Peyer's patch (tissue), 4 donors: ENCODE measurements around the gene SNRNP25. TPM values are rescaled to one million over a fixed set of nuclear protein-coding genes. Genes with fewer than 3 reads are reported as not detected.
A peak's percentile ranks its signal among the peaks of the same experiment; 100 is the strongest.
"Not testable (repeated sequence)": the region's sequence is repeated elsewhere in the genome, so short reads cannot be mapped to it uniquely, and the experiment has no call there.

Source experiments
- DNase-seq, 3 donors: peaks; one replicate each; pipeline ENCODE4 v3.0.0-alpha.2; 2017 to 2019
- H3K27ac ChIP-seq, 4 donors: fragments of 200-600 bp; sonication (generic); one replicate each; pipeline ENCODE4 v1.5.1; 2016 to 2019
- H3K27me3 ChIP-seq, 2 donors: fragments of 200-600 bp; sonication (generic); one replicate each; pipeline ENCODE4 v1.5.1; 2019
- H3K36me3 ChIP-seq, 3 donors: fragments of 200-600 bp; sonication (generic); one replicate each; pipeline ENCODE4 v1.5.1; 2016 to 2019
- H3K4me1 ChIP-seq, 4 donors: fragments of 200-600 bp; sonication (generic); one replicate each; pipeline ENCODE4 v1.5.1; 2016 to 2019
- H3K4me3 ChIP-seq, 4 donors: fragments of 200-600 bp; sonication (generic); 1 replicate in 3 of 4; 2 replicates in 1 of 4; pipeline ENCODE4 v1.5.1; 2016 to 2019; ENCODE audit warnings: mild to moderate bottlenecking in 1 of 4
- H3K9me3 ChIP-seq, 4 donors: fragments of 200-600 bp; sonication (generic); one replicate each; pipeline ENCODE4 v1.5.1; 2016 to 2019; ENCODE audit warnings: mild to moderate bottlenecking in 1 of 4
- CTCF ChIP-seq, 6 experiments: fragments of 450-650 bp in 4 of 6; fragments of 200-600 bp in 2 of 6; sonication (generic) in 1 of 6; IDR thresholded peaks; one replicate each; pipeline ENCODE4 v1.5.1; 2017 to 2019; ENCODE audit warnings: antibody characterized with exemption in 6 of 6, mild to moderate bottlenecking in 3 of 6, moderate library complexity in 1 of 6
- POLR2A ChIP-seq, 2 donors: fragments of 450-650 bp; IDR thresholded peaks; one replicate each; pipeline ENCODE4 v1.5.1; 2017; ENCODE audit warnings: antibody characterized with exemption in 2 of 2, mild to moderate bottlenecking in 2 of 2, moderate library complexity in 2 of 2
- total RNA-seq, 4 donors: library from RNA; depleted of rRNA; stranded (reverse); fragments of >200 nt; gene quantifications; one replicate each; pipeline ENCODE4 v1.1.0, GENCODE V29; 2016

Gene SNRNP25
- 10 to 100 TPM in 3 of 4 donors, 1 to 10 TPM in 1; 8.7 to 17.6 (median 14.4) TPM for total RNA-seq

GRCh38 chr16:53346-54236, at the start of gene SNRNP25, which contains the start of gene POLR3K:
SNRNP25 (plus strand) TSS chr16:53828; CDS start chr16:54017, 189 bp downstream.
POLR3K (minus strand) TSS chr16:53608; CDS start chr16:53586, 22 bp downstream.
- Histone ChIP-seq H3K4me3 (peak within 1 kb of the TSS; percentile 53 to 87 (median 84)), H3K36me3 (peaks cover 0 to 37% (median 0%) of the 10 kb centered on the region in 3 donors), H3K27me3 (no peaks in the 10 kb centered on the region), H3K9me3 (no peaks in the 10 kb centered on the region), H3K4me1 (peaks cover 0 to 8% (median 4%) of the 10 kb centered on the region in 4 donors), H3K27ac (peak within 1 kb of the TSS; percentile 67 to 88 (median 77))
- DNase-seq = peak; percentile 99
- TF ChIP-seq POLR2A (IDR thresholded peaks at IDR 0.05) (peak; percentile 52 to 54), CTCF (IDR thresholded peaks at IDR 0.05) (no peak)

- peak in 2 of 3 donors; percentile 48 to 62 for DNase-seq
- TF ChIP-seq POLR2A (IDR thresholded peaks at IDR 0.05) = no peak
- TF ChIP-seq CTCF (IDR thresholded peaks at IDR 0.05) = no peak
- H3K9me3 ChIP-seq = no peaks in the 10 kb centered on the region
- no peaks in the 10 kb centered on the region for H3K36me3 ChIP-seq
- no peak overlapping the region for H3K27ac ChIP-seq
- no peak overlapping the region for H3K4me3 ChIP-seq
- no peaks in the 10 kb centered on the region for H3K27me3 ChIP-seq
- H3K4me1 ChIP-seq = no peaks in the 10 kb centered on the region
These were observed 43.5 kb upstream of the SNRNP25 start for GRCh38 chr16:9903-10665.

- H3K4me1 ChIP-seq, H3K9me3 ChIP-seq, H3K4me3 ChIP-seq, H3K36me3 ChIP-seq, H3K27ac ChIP-seq, H3K27me3 ChIP-seq: not testable (repeated sequence)
- DNase-seq = peak in 2 of 3 donors; percentile 94 to 100
- peak in 3 of 6 experiments; percentile 23 to 41 (median 27) for TF ChIP-seq CTCF (IDR thresholded peaks at IDR 0.05)
These were observed 42.9 kb upstream of the SNRNP25 start for GRCh38 chr16:10772-11171.

GRCh38 chr16:17062-17765, 36.4 kb upstream of the SNRNP25 start:
- not testable (repeated sequence) for DNase-seq, H3K36me3 ChIP-seq, H3K27me3 ChIP-seq, H3K4me3 ChIP-seq, H3K4me1 ChIP-seq, H3K9me3 ChIP-seq, H3K27ac ChIP-seq

GRCh38 chr16:20886-21285, 32.7 kb upstream of the SNRNP25 start:
- H3K9me3 ChIP-seq, H3K27me3 ChIP-seq, H3K36me3 ChIP-seq, DNase-seq, H3K27ac ChIP-seq, H3K4me3 ChIP-seq, H3K4me1 ChIP-seq: not testable (repeated sequence)

GRCh38 chr16:24151-24550, 29.5 kb upstream of the SNRNP25 start:
- not testable (repeated sequence) for H3K36me3 ChIP-seq, DNase-seq, H3K27me3 ChIP-seq, H3K27ac ChIP-seq, H3K4me1 ChIP-seq, H3K4me3 ChIP-seq, H3K9me3 ChIP-seq

GRCh38 chr16:25926-26348, 27.7 kb upstream of the SNRNP25 start:
- not testable (repeated sequence) for H3K4me3 ChIP-seq, H3K9me3 ChIP-seq
- peak overlapping the region in 1 of 4 donors; percentile 26 for H3K27ac ChIP-seq

GRCh38 chr16:30627-31026, 23.0 kb upstream of the SNRNP25 start:
- H3K9me3 ChIP-seq, H3K4me3 ChIP-seq, H3K27me3 ChIP-seq, H3K27ac ChIP-seq, H3K4me1 ChIP-seq, H3K36me3 ChIP-seq, DNase-seq: not testable (repeated sequence)

More at GRCh38 chr16:25926-26348, 27.7 kb upstream of the SNRNP25 start:
- DNase-seq, H3K27me3 ChIP-seq, H3K36me3 ChIP-seq, H3K4me1 ChIP-seq: not testable (repeated sequence)

- H3K9me3 ChIP-seq, H3K27me3 ChIP-seq, H3K36me3 ChIP-seq, DNase-seq: not testable (repeated sequence)
- peak overlapping the region in 1 of 4 donors; percentile 87 for H3K27ac ChIP-seq
- peak overlapping the region in 1 of 4 donors; percentile 28 for H3K4me3 ChIP-seq
- H3K4me1 ChIP-seq = peaks cover 0 to 21% (median 6%) of the 10 kb centered on the region in 4 donors
These were observed 20.3 kb upstream of the SNRNP25 start for GRCh38 chr16:33154-33876.
